Measurements from ENCODE around the gene ENTPD7. TPM values are rescaled to one million over a fixed set of nuclear protein-coding genes. Genes with fewer than 3 reads are reported as not detected.

The ENTPD7 gene
- total and polyA plus RNA-seq, 9 of the 15 experiments (the other 6 are each of a cell fraction or from before 2014, with no cell fraction given), result 1.4 to 13.9 (median 8.5) TPM

DNA sequence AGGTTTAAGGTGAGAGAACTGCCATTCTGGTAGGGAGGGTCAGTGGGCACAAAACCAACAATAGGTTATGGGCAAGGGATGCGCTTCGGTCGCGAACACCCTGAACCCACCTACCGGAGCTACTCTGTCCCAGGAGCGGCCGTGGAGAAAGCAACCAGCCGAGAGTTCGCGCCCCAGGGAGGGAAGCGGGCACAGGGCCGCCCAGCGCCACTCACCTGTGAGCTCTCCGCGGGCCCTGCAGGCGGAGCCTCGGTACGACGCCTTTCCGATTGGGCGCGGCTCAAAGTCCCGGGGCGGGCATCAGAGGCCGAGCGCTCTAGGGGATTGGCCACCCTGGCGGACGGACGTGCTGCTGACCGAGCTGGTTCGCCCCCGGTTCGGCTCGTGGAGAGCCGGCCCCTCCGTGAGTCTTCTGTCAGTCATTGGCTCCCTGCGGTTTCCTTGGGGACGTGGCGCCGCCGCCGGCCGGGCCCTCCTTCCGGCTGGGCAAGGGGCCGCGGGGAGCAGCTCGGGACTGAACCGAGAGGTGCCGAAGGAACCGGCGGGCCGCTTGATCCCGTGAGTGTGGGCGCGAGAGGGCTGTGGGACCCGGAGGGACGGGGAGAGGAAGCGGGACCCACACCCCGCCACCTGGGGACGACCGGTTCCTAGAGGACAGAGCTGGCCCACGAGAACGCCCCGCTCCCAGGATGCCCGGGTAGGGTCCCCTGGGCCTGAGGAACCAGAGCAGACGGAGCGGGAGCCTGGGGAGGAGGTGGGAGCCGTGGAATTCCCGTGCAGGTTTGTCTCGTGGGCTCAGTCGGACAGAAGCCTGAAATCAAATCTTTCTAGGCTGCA lies at the start of gene ENTPD7 (continued):
- no peak for TF ChIP-seq CREB5 (CRISPR knock-in tag; IDR thresholded peaks at IDR 0.05)
- peak; percentile 75 for TF ChIP-seq PHF8 (IDR thresholded peaks at IDR 0.05; ENCODE audit: borderline replicate concordance, low read length)
- TF ChIP-seq RBBP5 (IDR thresholded peaks at IDR 0.05; ENCODE audit: borderline replicate concordance, insufficient read depth, low read length, poor library complexity, severe bottlenecking), result peak; percentile 56
- TF ChIP-seq, protein P1, sequence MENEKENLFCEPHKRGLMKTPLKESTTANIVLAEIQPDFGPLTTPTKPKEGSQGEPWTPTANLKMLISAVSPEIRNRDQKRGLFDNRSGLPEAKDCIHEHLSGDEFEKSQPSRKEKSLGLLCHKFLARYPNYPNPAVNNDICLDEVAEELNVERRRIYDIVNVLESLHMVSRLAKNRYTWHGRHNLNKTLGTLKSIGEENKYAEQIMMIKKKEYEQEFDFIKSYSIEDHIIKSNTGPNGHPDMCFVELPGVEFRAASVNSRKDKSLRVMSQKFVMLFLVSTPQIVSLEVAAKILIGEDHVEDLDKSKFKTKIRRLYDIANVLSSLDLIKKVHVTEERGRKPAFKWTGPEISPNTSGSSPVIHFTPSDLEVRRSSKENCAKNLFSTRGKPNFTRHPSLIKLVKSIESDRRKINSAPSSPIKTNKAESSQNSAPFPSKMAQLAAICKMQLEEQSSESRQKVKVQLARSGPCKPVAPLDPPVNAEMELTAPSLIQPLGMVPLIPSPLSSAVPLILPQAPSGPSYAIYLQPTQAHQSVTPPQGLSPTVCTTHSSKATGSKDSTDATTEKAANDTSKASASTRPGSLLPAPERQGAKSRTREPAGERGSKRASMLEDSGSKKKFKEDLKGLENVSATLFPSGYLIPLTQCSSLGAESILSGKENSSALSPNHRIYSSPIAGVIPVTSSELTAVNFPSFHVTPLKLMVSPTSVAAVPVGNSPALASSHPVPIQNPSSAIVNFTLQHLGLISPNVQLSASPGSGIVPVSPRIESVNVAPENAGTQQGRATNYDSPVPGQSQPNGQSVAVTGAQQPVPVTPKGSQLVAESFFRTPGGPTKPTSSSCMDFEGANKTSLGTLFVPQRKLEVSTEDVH (IDR thresholded peaks at IDR 0.05; ENCODE audit: low read depth, partially characterized antibody), result no peak
- TF ChIP-seq PPARD (CRISPR knock-in tag; IDR thresholded peaks at IDR 0.05), result no peak
- TF ChIP-seq RBM39 (optimal IDR thresholded peaks at IDR 0.05; ENCODE audit: low read depth, low read length), result no peak
- TF ChIP-seq HNRNPH1 (optimal IDR thresholded peaks at IDR 0.05; ENCODE audit: low read depth, low read length), result no peak
- no peak for TF ChIP-seq SLC30A9 (CRISPR knock-in tag; IDR thresholded peaks at IDR 0.05)
- peak; percentile 35; the same call in 1 of the 2 replicates for TF ChIP-seq MAX (CRISPR knock-in tag; IDR thresholded peaks at IDR 0.05)
- TF ChIP-seq LCOR (CRISPR knock-in tag; IDR thresholded peaks at IDR 0.05), result 0 out of 2 replicates have a peak, but pooled peaks have one; percentile 28
- TF ChIP-seq POLR2AphosphoS2 (IDR thresholded peaks at IDR 0.05; ENCODE audit: low read length), result no peak
- TF ChIP-seq CBX5 (IDR thresholded peaks at IDR 0.05; ENCODE audit: borderline replicate concordance, low read depth), result no peak
- no peak for TF ChIP-seq HES1 (IDR thresholded peaks at IDR 0.05; ENCODE audit: low read depth)
- no peak for TF ChIP-seq KLF13 (tag; IDR thresholded peaks at IDR 0.05; ENCODE audit: borderline replicate concordance, low read depth)
- TF ChIP-seq NCOA2 (IDR thresholded peaks at IDR 0.05; ENCODE audit: partially characterized antibody in 2 of 2), result no peak
- TF ChIP-seq ETS1 (conservative IDR thresholded peaks at IDR 0.05; ENCODE audit: control insufficient read depth, low read depth, low read length), result no peak
- peak; percentile 19; the same call in 1 of the 2 replicates for TF ChIP-seq SP1 (CRISPR knock-in tag; IDR thresholded peaks at IDR 0.05)
- peak; percentile 38; the same call in 1 of the 2 replicates for TF ChIP-seq ETV5 (CRISPR knock-in tag; IDR thresholded peaks at IDR 0.05; ENCODE audit: low read depth)
- TF ChIP-seq EGR1 (conservative IDR thresholded peaks at IDR 0.05), result peak; percentile 41
